Pancreas (tissue), 10 donors: ENCODE results near the gene IMMP1L. TPM values are rescaled to one million over a fixed set of nuclear protein-coding genes. Genes with fewer than 3 reads are reported as not detected.

ENCODE experiments used
- ATAC-seq, 4 donors: fragments of 200-7000 bp; cut with Tn5 transposase; one replicate each; pipeline versions ENCODE4 v1.8.0 to v1.9.1; 2020; ENCODE audit warnings: mild to moderate bottlenecking in 4 of 4, moderate library complexity in 4 of 4
- DNase-seq, 6 donors: peaks; one replicate each; pipeline ENCODE4 v3.0.0-alpha.2; 2020
- FAIRE-seq: peaks from 2 replicates; lab custom pipeline; 2012; peaks lifted over from hg19 to GRCh38; lab: Jason Lieb, UNC
- H3K27ac ChIP-seq, 4 donors: fragments of 200-600 bp; sonication (generic); 1 replicate in 3 of 4; 2 replicates in 1 of 4; pipeline versions ENCODE4 v1.5.0 to v1.8.0; 2020
- H3K27me3 ChIP-seq, 4 donors: fragments of 200-600 bp; one replicate each; pipeline ENCODE4 v1.8.0; 2021
- H3K36me3 ChIP-seq, 3 donors: fragments of 200-600 bp; sonication (generic) in 1 of 3; one replicate each; pipeline versions ENCODE4 v1.5.0 to v1.8.0; 2020 to 2021
- H3K4me1 ChIP-seq, 3 donors: fragments of 200-600 bp; one replicate each; pipeline ENCODE4 v1.8.0; 2021
- H3K4me3 ChIP-seq, 4 donors: fragments of 200-600 bp; sonication (generic) in 2 of 4; one replicate each; pipeline versions ENCODE4 v1.5.0 to v1.8.0; 2020 to 2021
- H3K9me3 ChIP-seq, 4 donors: fragments of 200-600 bp; one replicate each; pipeline ENCODE4 v1.8.0; 2021
- CTCF ChIP-seq, 4 donors: fragments of 200-600 bp; sonication (generic) in 3 of 4; IDR thresholded peaks; one replicate each; pipeline versions ENCODE4 v1.5.0 to v1.8.0; 2021; ENCODE audit warnings: antibody characterized with exemption in 4 of 4
- WGBS, 2 donors: extraction: QIAGEN DNeasy Blood & Tissue Kit; methylation state at CpG; one replicate each; pipeline ENCODE4 v1.1.7; 2013; 5-methylcytosine and 5-hydroxymethylcytosine counted together
- intact Hi-C, 3 donors: fragments of 100-400 bp; cut with DNase I; formaldehyde crosslinking; loops; one replicate each; pipeline versions ENCODE4 v1.11.1 to v1.14.2; 2022
- polyA plus RNA-seq, 2 donors: library from polyadenylated mRNA; stranded (reverse); fragments of 200-250 nt; gene quantifications; one replicate each; pipeline ENCODE4 v1.2.3, GENCODE V29; 2013
- total RNA-seq, 6 donors: library from RNA; stranded (reverse); fragmentation: NEBNext Ultra II Directional in 4 of 6; extraction: Animal tissue kit (Norgen Biotek cat#: 25700) in 4 of 6; gene quantifications; one replicate each; pipeline versions ENCODE4 v1.2.1 to v1.2.4, GENCODE V29; 2021 to 2023
- donor health status: healthy with polysubstance abuse.
- donor health status: DM: no; HTN: no; CAD: no; lungs with moderate emphysema.
- donor health status: DM: no; HTN: no; CAD: no.
- donor health status: control.
- donor health status: control.
- donor health status: Bipolar disorder and iron deficiency.
- donor health status: DM: yes; HTN: yes; CAD: no.
- donor health status: DM: no; HTN: no; CAD: no.
- donor health status: DM: no; HTN: no; CAD: no.
- donor health status: DM: yes; HTN: yes; CAD: no.

Gene IMMP1L
- total and polyA plus RNA-seq, 8 donors, result 6.3 to 55.7 (median 12.8) TPM

GRCh38 chr11:31442086-31442485, 67.3 kb downstream of the IMMP1L start:
- Histone ChIP-seq H3K4me3 (no peak overlapping the region), H3K27ac (no peak overlapping the region), H3K9me3 (no peaks in the 10 kb centered on the region), H3K27me3 (no peaks in the 10 kb centered on the region), H3K36me3 (no peaks in the 10 kb centered on the region), H3K4me1 (no peaks in the 10 kb centered on the region)
- no peak for TF ChIP-seq CTCF (IDR thresholded peaks at IDR 0.05)
- FAIRE-seq (no peak), ATAC-seq (peak in 1 of 4 donors; percentile 35), DNase-seq (no peak)
- WGBS, 2 donors, result 68 to 78% methylated on average over 2 of the region's 2 CpGs
- intact Hi-C loops, result no loop called here

- no peaks in the 10 kb centered on the region for H3K27me3 ChIP-seq
- H3K27ac ChIP-seq, result no peak overlapping the region
- no peak for FAIRE-seq
- no peak overlapping the region for H3K4me3 ChIP-seq
- intact Hi-C loops, result no loop called here
- H3K9me3 ChIP-seq, result no peaks in the 10 kb centered on the region
- no peak for DNase-seq
- ATAC-seq, result no peak
- no peaks in the 10 kb centered on the region for H3K36me3 ChIP-seq
- no peaks in the 10 kb centered on the region for H3K4me1 ChIP-seq
- TF ChIP-seq CTCF (IDR thresholded peaks at IDR 0.05), result no peak
These were observed 68.1 kb downstream of the IMMP1L start for GRCh38 chr11:31441296-31441695.

- no peaks in the 10 kb centered on the region for H3K9me3 ChIP-seq
- no peak overlapping the region for H3K27ac ChIP-seq
- DNase-seq, result no peak
- WGBS, 2 donors, result 93 to 99% methylated on average over 2 of the region's 2 CpGs
- H3K4me1 ChIP-seq, result no peaks in the 10 kb centered on the region
- H3K36me3 ChIP-seq, result no peaks in the 10 kb centered on the region
- TF ChIP-seq CTCF (IDR thresholded peaks at IDR 0.05), result no peak
- no peak for ATAC-seq
- H3K4me3 ChIP-seq, result no peak overlapping the region
- no peaks in the 10 kb centered on the region for H3K27me3 ChIP-seq
- intact Hi-C loops, result no loop called here
- no peak for FAIRE-seq
These were observed 71.5 kb downstream of the IMMP1L start for GRCh38 chr11:31437742-31438435.

GRCh38 chr11:31433851-31434250, 75.6 kb downstream of the IMMP1L start:
- intact Hi-C loops, result no loop called here
- H3K27me3 ChIP-seq, result no peaks in the 10 kb centered on the region
- WGBS, 2 donors, result 97 to 100% methylated on average over 1 of the region's 1 CpG
- no peak overlapping the region for H3K27ac ChIP-seq
- no peaks in the 10 kb centered on the region for H3K36me3 ChIP-seq
- H3K4me3 ChIP-seq, result no peak overlapping the region
- H3K9me3 ChIP-seq, result no peaks in the 10 kb centered on the region
- DNase-seq, result no peak
- H3K4me1 ChIP-seq, result no peaks in the 10 kb centered on the region
- FAIRE-seq, result no peak
- ATAC-seq, result no peak
- TF ChIP-seq CTCF (IDR thresholded peaks at IDR 0.05), result no peak

- DNase-seq (no peak), FAIRE-seq (no peak), ATAC-seq (no peak)
- no peak overlapping the region for H3K27ac ChIP-seq
- intact Hi-C loops, result no loop called here
- H3K27me3 ChIP-seq, result no peaks in the 10 kb centered on the region
- TF ChIP-seq CTCF (IDR thresholded peaks at IDR 0.05), result no peak
- H3K9me3 ChIP-seq, result no peaks in the 10 kb centered on the region
- H3K4me1 ChIP-seq, result no peaks in the 10 kb centered on the region
- no peak overlapping the region for H3K4me3 ChIP-seq
- no peaks in the 10 kb centered on the region for H3K36me3 ChIP-seq
These were observed 84.8 kb downstream of the IMMP1L start for GRCh38 chr11:31424652-31425051.
